KBM-7 (cell line): ENCODE data around the gene SCN4A.

Experiments
- DNase-seq: peaks from one replicate; pipeline ENCODE4 v3.0.0-alpha.2; 2015
- in situ Hi-C: fragments of 300-500 bp; cut with MboI; formaldehyde crosslinking; loops from 2 replicates; pipeline ENCODE4 v1.14.3; 2020; ENCODE audit warnings: low sequenced_read_pairs, low pct_unique_long_range_greater_than_20kb, mixed read lengths

The SCN4A gene

GRCh38 chr17:64003526-64004121 lies 30.9 kb upstream of the SCN4A start:
- in situ Hi-C loops: no loop called here
- DNase-seq: no peak

GRCh38 chr17:64002658-64003525 lies 30.2 kb upstream of the SCN4A start:
- in situ Hi-C loops: no loop called here
- DNase-seq: no peak

- in situ Hi-C loops: no loop called here
- no peak for DNase-seq
Measured at GRCh38 chr17:64001763-64002529, 29.2 kb upstream of the SCN4A start.

- DNase-seq: no peak
- in situ Hi-C loops: no loop called here
Measured at GRCh38 chr17:64001091-64001579, 28.4 kb upstream of the SCN4A start.

- DNase-seq: no peak
- in situ Hi-C loops: no loop called here
Measured at GRCh38 chr17:63999680-64000531, 27.2 kb upstream of the SCN4A start.

- DNase-seq: no peak
- in situ Hi-C loops: no loop called here
Measured at GRCh38 chr17:63998721-63999679, 26.3 kb upstream of the SCN4A start.

GRCh38 chr17:63998050-63998720 lies 25.5 kb upstream of the SCN4A start, which contains the start of gene PRR29:
PRR29 (plus strand) TSS chr17:63998351; CDS start chr17:63998365, 14 bp downstream.
- in situ Hi-C loops: no loop called here
- peak; percentile 64 for DNase-seq

- no peak for DNase-seq
- in situ Hi-C loops: no loop called here
Measured at GRCh38 chr17:63997341-63998048, 24.8 kb upstream of the SCN4A start.

GRCh38 chr17:63996430-63997182 lies 23.9 kb upstream of the SCN4A start:
- in situ Hi-C loops: no loop called here
- DNase-seq: no peak

- no peak for DNase-seq
Measured at GRCh38 chr17:63995626-63996025, 22.9 kb upstream of the SCN4A start.

GRCh38 chr17:63993368-63993985 lies 20.8 kb upstream of the SCN4A start:
- no peak for DNase-seq

More at GRCh38 chr17:63995626-63996025, 22.9 kb upstream of the SCN4A start:
- in situ Hi-C loops: no loop called here

GRCh38 chr17:63991611-63992010 lies 18.9 kb upstream of the SCN4A start:
- in situ Hi-C loops: no loop called here
- no peak for DNase-seq

More at GRCh38 chr17:63993368-63993985, 20.8 kb upstream of the SCN4A start:
- in situ Hi-C loops: no loop called here

GRCh38 chr17:63989622-63990345 lies 17.1 kb upstream of the SCN4A start:
- in situ Hi-C loops: no loop called here
- DNase-seq: no peak

GRCh38 chr17:63988741-63989621 lies 16.3 kb upstream of the SCN4A start:
- in situ Hi-C loops: no loop called here
- DNase-seq: no peak
